ENCODE data around the gene SI. TPM values are rescaled to one million over a fixed set of nuclear protein-coding genes. Genes with fewer than 3 reads are reported as not detected.
"Not testable (repeated sequence)": the region's sequence is repeated elsewhere in the genome, so short reads cannot be mapped to it uniquely, and the experiment has no call there.

SI gene
- polyA plus RNA-seq, 3 donors, result not detected

GRCh38 chr3:164962610-164963009, 115.7 kb downstream of the SI start:
- Mint-ChIP-seq H3K4me3 (no peak overlapping the region), H3K27ac (no peak overlapping the region), H3K4me1 (no peaks in the 10 kb centered on the region), H3K36me3 (no peaks in the 10 kb centered on the region), H3K27me3 (ENCODE audit: low read depth in 3 of 3) (peaks cover 0 to 4% (median 0%) of the 10 kb centered on the region in 3 donors), H3K9me3 (peaks cover 0 to 2% (median 0%) of the 10 kb centered on the region in 7 donors)
- H3K27me3 ChIP-seq (ENCODE audit: control insufficient read depth in 2 of 2, insufficient read depth in 2 of 2, low read length in 2 of 2), result no peaks in the 10 kb centered on the region
- no peak overlapping the region for H3K4me3 ChIP-seq (replicated peaks in 1 of 3; ENCODE audit: low read depth in 2 of 3, low read length in 3 of 3)
- H3K4me1 ChIP-seq (ENCODE audit: control insufficient read depth in 1 of 2, insufficient read depth in 2 of 2, low read length in 2 of 2), result no peaks in the 10 kb centered on the region
- H3K9me3 ChIP-seq (replicated peaks in 1 of 2; ENCODE audit: control insufficient read depth in 1 of 2, insufficient read depth in 1 of 2, low read length in 2 of 2), result no peaks in the 10 kb centered on the region
- H3K36me3 ChIP-seq (replicated peaks in 1 of 2; ENCODE audit: control insufficient read depth in 1 of 2, insufficient read depth in 2 of 2, low read length in 2 of 2), result no peaks in the 10 kb centered on the region
- H3K27ac ChIP-seq (ENCODE audit: low read depth in 1 of 2, low read length in 2 of 2), result no peak overlapping the region
- no peak for DNase-seq
- no peak overlapping the region for H3K9ac ChIP-seq (ENCODE audit: insufficient read depth, low read length, poor library complexity, severe bottlenecking)
- H3K79me2 ChIP-seq (ENCODE audit: insufficient read depth, low read length), result no peaks in the 10 kb centered on the region
- intact Hi-C loops (cut with micrococcal nuclease), result no loop called here
- H3K4me2 ChIP-seq (replicated peaks; ENCODE audit: extremely low read depth, low read length, poor library complexity, severe bottlenecking), result no peak overlapping the region
- H4K20me1 ChIP-seq (ENCODE audit: insufficient read depth, low read length), result no peaks in the 10 kb centered on the region
- 90% methylated on average over 6 of the region's 6 CpGs for WGBS (ENCODE audit: insufficient coverage)
- no peak overlapping the region for H2AFZ ChIP-seq (ENCODE audit: insufficient read depth, low read depth, low read length, poor library complexity, severe bottlenecking)
- TF ChIP-seq CTCF (IDR thresholded peaks at IDR 0.05), result no peak

GRCh38 chr3:164952966-164953365, 125.3 kb downstream of the SI start:
- no peaks in the 10 kb centered on the region for H3K4me1 Mint-ChIP-seq

DNA sequence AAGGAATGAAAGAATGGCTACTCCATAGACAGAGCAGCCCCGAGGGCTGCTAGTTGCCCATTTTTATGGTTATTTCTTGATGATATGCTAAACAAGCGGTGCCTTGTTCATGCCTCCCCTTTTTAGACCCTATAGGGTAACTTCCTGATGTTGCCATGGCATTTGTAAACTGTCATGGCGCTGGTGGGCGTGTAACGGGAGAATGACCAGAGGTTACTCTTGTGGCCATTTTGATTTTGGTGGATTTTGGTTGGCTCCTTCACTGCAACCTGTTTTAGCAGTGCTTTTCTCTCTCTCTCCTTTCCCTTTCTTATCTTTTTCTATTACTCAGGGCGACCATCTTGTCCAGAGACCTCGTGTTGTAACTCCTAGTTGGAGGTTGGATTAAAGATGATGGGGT, 126.9 kb downstream of the SI start:
- H3K4me3 Mint-ChIP-seq; H3K4me1 Mint-ChIP-seq; H3K27me3 ChIP-seq (ENCODE audit: control insufficient read depth in 2 of 2, insufficient read depth in 2 of 2, low read length in 2 of 2); DNase-seq; H4K20me1 ChIP-seq (ENCODE audit: insufficient read depth, low read length); H2AFZ ChIP-seq (ENCODE audit: insufficient read depth, low read depth, low read length, poor library complexity, severe bottlenecking); H3K27me3 Mint-ChIP-seq (ENCODE audit: low read depth in 3 of 3); H3K36me3 ChIP-seq (replicated peaks in 1 of 2; ENCODE audit: control insufficient read depth in 1 of 2, insufficient read depth in 2 of 2, low read length in 2 of 2); H3K36me3 Mint-ChIP-seq; H3K9ac ChIP-seq (ENCODE audit: insufficient read depth, low read length, poor library complexity, severe bottlenecking); H3K4me3 ChIP-seq (replicated peaks in 1 of 3; ENCODE audit: low read depth in 2 of 3, low read length in 3 of 3); H3K79me2 ChIP-seq (ENCODE audit: insufficient read depth, low read length); H3K4me1 ChIP-seq (ENCODE audit: control insufficient read depth in 1 of 2, insufficient read depth in 2 of 2, low read length in 2 of 2); H3K27ac ChIP-seq (ENCODE audit: low read depth in 1 of 2, low read length in 2 of 2); H3K4me2 ChIP-seq (replicated peaks; ENCODE audit: extremely low read depth, low read length, poor library complexity, severe bottlenecking); intact Hi-C loops (cut with micrococcal nuclease); H3K27ac Mint-ChIP-seq: not testable (repeated sequence)
- H3K9me3 Mint-ChIP-seq, result peaks cover 1 to 10% (median 5%) of the 10 kb centered on the region in 7 donors
- H3K9me3 ChIP-seq (replicated peaks in 1 of 2; ENCODE audit: control insufficient read depth in 1 of 2, insufficient read depth in 1 of 2, low read length in 2 of 2), result peaks cover 0 to 11% of the 10 kb centered on the region in 2 donors
- WGBS (ENCODE audit: insufficient coverage), result 29% methylated on average over 1 of the region's 7 CpGs

More at GRCh38 chr3:164952966-164953365, 125.3 kb downstream of the SI start:
- Histone ChIP-seq H3K9me3 (replicated peaks in 1 of 2; ENCODE audit: control insufficient read depth in 1 of 2, insufficient read depth in 1 of 2, low read length in 2 of 2) (no peaks in the 10 kb centered on the region), H3K79me2 (ENCODE audit: insufficient read depth, low read length) (no peaks in the 10 kb centered on the region), H3K36me3 (replicated peaks in 1 of 2; ENCODE audit: control insufficient read depth in 1 of 2, insufficient read depth in 2 of 2, low read length in 2 of 2) (no peaks in the 10 kb centered on the region), H4K20me1 (ENCODE audit: insufficient read depth, low read length) (no peaks in the 10 kb centered on the region), H3K4me2 (replicated peaks; ENCODE audit: extremely low read depth, low read length, poor library complexity, severe bottlenecking) (no peak overlapping the region), H3K9ac (ENCODE audit: insufficient read depth, low read length, poor library complexity, severe bottlenecking) (no peak overlapping the region), H3K4me1 (ENCODE audit: control insufficient read depth in 1 of 2, insufficient read depth in 2 of 2, low read length in 2 of 2) (no peaks in the 10 kb centered on the region), H3K27me3 (ENCODE audit: control insufficient read depth in 2 of 2, insufficient read depth in 2 of 2, low read length in 2 of 2) (no peaks in the 10 kb centered on the region), H3K4me3 (replicated peaks in 1 of 3; ENCODE audit: low read depth in 2 of 3, low read length in 3 of 3) (no peak overlapping the region), H3K27ac (ENCODE audit: low read depth in 1 of 2, low read length in 2 of 2) (no peak overlapping the region), H2AFZ (ENCODE audit: insufficient read depth, low read depth, low read length, poor library complexity, severe bottlenecking) (no peak overlapping the region)
- peaks cover 0 to 3% (median 3%) of the 10 kb centered on the region in 7 donors for H3K9me3 Mint-ChIP-seq
- no peak overlapping the region for H3K4me3 Mint-ChIP-seq
- H3K27me3 Mint-ChIP-seq (ENCODE audit: low read depth in 3 of 3), result peaks cover 0 to 1% (median 0%) of the 10 kb centered on the region in 3 donors
- intact Hi-C loops (cut with micrococcal nuclease), result no loop called here
- no peaks in the 10 kb centered on the region for H3K36me3 Mint-ChIP-seq
- no peak for TF ChIP-seq CTCF (IDR thresholded peaks at IDR 0.05)
- no peak overlapping the region for H3K27ac Mint-ChIP-seq
- WGBS (ENCODE audit: insufficient coverage), result 88% methylated on average over 3 of the region's 3 CpGs
- no peak for DNase-seq

Measured in CD14-positive monocyte (primary cell).